Fibroblast of skin of abdomen (primary cell): Measurements from ENCODE around the gene HPX.

Source experiments
- DNase-seq: peaks from one replicate; pipeline ENCODE4 v3.0.0-alpha.2; 2013

The HPX gene

GRCh38 chr11:6389905-6390717 is 50.7 kb downstream of the HPX start, which contains the start of gene SMPD1:
Gene SMPD1 (plus strand): TSS chr11:6390474. CDS start chr11:6390599, 125 bp downstream.
- peak; percentile 84 for DNase-seq

- no peak for DNase-seq
Observed at GRCh38 chr11:6388748-6389147, 52.0 kb downstream of the HPX start.

GRCh38 chr11:6387811-6388599 is 52.8 kb downstream of the HPX start:
- no peak for DNase-seq

GRCh38 chr11:6385046-6385777 is 55.6 kb downstream of the HPX start:
- no peak for DNase-seq
